K562 (cell line): ENCODE measurements around the gene MTA1. TPM values are rescaled to one million over a fixed set of nuclear protein-coding genes. Genes with fewer than 3 reads are reported as not detected.

Experiments used
- ATAC-seq: fragments of 200-7000 bp; cut with Tn5 transposase; 3 replicates; pipeline ENCODE4 v1.9.1; 2020; ENCODE audit warnings: moderate library complexity
- BruUV-seq: library from RNA; stranded (reverse); fragments of 400-500 nt; replicated peaks from 2 replicates; lab custom pipeline; 2021; lab: Mats Ljungman, UMichigan
- CTCF ChIA-PET: fragments of 300-600 bp; formaldehyde crosslinking; extraction: SDS; loops from one replicate; lab custom pipeline; 2021; ENCODE audit warnings: low intra/inter-chr PET ratio; lab: Yijun Ruan, JAX
- POLR2A ChIA-PET: fragments of 300-600, 350-650 bp; sonication (Branson Sonifier 250); formaldehyde crosslinking; extraction: SDS; loops from one replicate; lab custom pipeline; 2021; ENCODE audit warnings: antibody characterized with exemption, inconsistent platforms; lab: Yijun Ruan, JAX
- DNase-seq, 4 experiments: peaks; one replicate each; pipeline versions ENCODE4 v3.0.0 to v3.0.0-alpha.2; 2011 to 2018; ENCODE audit warnings: low spot score in 3 of 4, mixed read lengths in 3 of 4; ENCODE audit errors: extremely low read depth in 1 of 4
- FAIRE-seq: peaks from 2 replicates; lab custom pipeline; 2011; peaks lifted over from hg19 to GRCh38; lab: Jason Lieb, UNC
- H2AFZ ChIP-seq: 2 replicates; pipeline ENCODE4 v1.6.0; 2011; ENCODE audit warnings: low read depth, low read length, control low read depth, inconsistent platforms
- H3K27ac ChIP-seq: fragments of 200-600 bp; 3 replicates; pipeline ENCODE4 v1.8.0; 2011; ENCODE audit warnings: low read depth, mild to moderate bottlenecking, control low read depth, inconsistent platforms, low read length, moderate library complexity, mixed read lengths; ENCODE audit errors: extremely low read depth
- H3K27me3 ChIP-seq, 2 experiments: fragments of 300-600 bp in 1 of 2; 2 replicates in 1 of 2; 3 replicates in 1 of 2; pipeline versions ENCODE4 v1.6.0 to v1.8.0; 2011; ENCODE audit warnings: inconsistent platforms in 2 of 2, low read length in 2 of 2, mild to moderate bottlenecking in 1 of 2, mixed read lengths in 1 of 2, moderate library complexity in 1 of 2; ENCODE audit not compliant: control insufficient read depth in 2 of 2, insufficient read depth in 2 of 2
- H3K36me3 ChIP-seq: fragments of 300-600 bp; 3 replicates; pipeline ENCODE4 v1.8.0; 2011; ENCODE audit warnings: mild to moderate bottlenecking, low read length, inconsistent platforms; ENCODE audit not compliant: control insufficient read depth, insufficient read depth
- H3K4me1 ChIP-seq, 2 experiments: fragments of 200-600 bp in 1 of 2; replicated peaks in 1 of 2; 2 replicates in 1 of 2; 3 replicates in 1 of 2; pipeline versions ENCODE4 v1.5.1 to v1.8.0; 2011; ENCODE audit warnings: inconsistent platforms in 2 of 2, low read length in 2 of 2, mild to moderate bottlenecking in 1 of 2, mixed read lengths in 1 of 2, moderate library complexity in 1 of 2; ENCODE audit not compliant: control insufficient read depth in 2 of 2, insufficient read depth in 2 of 2
- H3K4me2 ChIP-seq: 2 replicates; pipeline ENCODE4 v1.6.1; 2011; ENCODE audit warnings: low read length, control low read depth, inconsistent platforms, mixed read lengths; ENCODE audit not compliant: insufficient read depth
- H3K4me3 ChIP-seq: fragments of 200-600 bp; sonication (generic), shearing (Covaris generic); 2 replicates; pipeline ENCODE4 v1.5.1; 2016; ENCODE audit warnings: control low read depth, inconsistent platforms
- H3K79me2 ChIP-seq: fragments of 200-600 bp; 3 replicates; pipeline ENCODE4 v1.8.0; 2011; ENCODE audit warnings: low read length, inconsistent platforms; ENCODE audit not compliant: control insufficient read depth, insufficient read depth
- H3K9ac ChIP-seq, 2 experiments: 2 replicates each; pipeline versions ENCODE4 v1.6.0 to v1.6.1; 2011; ENCODE audit warnings: low read depth in 2 of 2, low read length in 2 of 2, control low read depth in 1 of 2, inconsistent platforms in 1 of 2, mild to moderate bottlenecking in 1 of 2, mixed read lengths in 1 of 2; ENCODE audit not compliant: insufficient read depth in 1 of 2
- H3K9me1 ChIP-seq: one replicate; pipeline ENCODE4 v1.6.0; 2011; ENCODE audit warnings: inconsistent platforms, mild to moderate bottlenecking, low read length, moderate library complexity; ENCODE audit not compliant: control insufficient read depth, insufficient read depth
- H3K9me3 ChIP-seq: replicated peaks from 2 replicates; pipeline ENCODE4 v1.5.1; 2011; ENCODE audit warnings: low read depth, low read length, inconsistent platforms; ENCODE audit not compliant: control insufficient read depth, insufficient read depth
- H4K20me1 ChIP-seq: replicated peaks from 2 replicates; pipeline ENCODE4 v1.6.1; 2011; ENCODE audit warnings: low read length, inconsistent platforms, mixed read lengths; ENCODE audit not compliant: control insufficient read depth, insufficient read depth
- FOXP4 ChIP-seq: sonication (generic); formaldehyde crosslinking; IDR thresholded peaks from 2 replicates; pipeline ENCODE4 v1.8.0; 2022; ENCODE audit warnings: mild to moderate bottlenecking, missing genetic modification reagents, borderline replicate concordance
- HNRNPH1 ChIP-seq: fragments of 200-400 bp; formaldehyde crosslinking; optimal IDR thresholded peaks from 2 replicates; pipeline ENCODE3; 2017; ENCODE audit warnings: low read depth, mild to moderate bottlenecking, low read length, moderate library complexity
- MAZ ChIP-seq, 2 experiments: fragments of 450-650 bp in 1 of 2; sonication (generic) in 1 of 2; formaldehyde crosslinking; IDR thresholded peaks in 1 of 2; conservative IDR thresholded peaks in 1 of 2; 2 replicates each; pipeline versions ENCODE4 v1.4.0 to v1.5.0; 2020; ENCODE audit warnings: mild to moderate bottlenecking in 1 of 2, missing genetic modification reagents in 1 of 2
- MEF2D ChIP-seq: conservative IDR thresholded peaks from 2 replicates; pipeline ENCODE4 v1.6.1; 2016; ENCODE audit warnings: low read depth, missing genetic modification characterization, missing compliant biosample characterization
- PCBP2 ChIP-seq: fragments of 200-400 bp; formaldehyde crosslinking; IDR thresholded peaks from 2 replicates; pipeline ENCODE4 v1.6.1; 2018; ENCODE audit warnings: low read length, low read depth, mild to moderate bottlenecking, moderate library complexity; ENCODE audit not compliant: poor library complexity, severe bottlenecking
- POLR2H ChIP-seq: IDR thresholded peaks from 2 replicates; pipeline ENCODE4 v1.6.1; 2016; ENCODE audit warnings: missing genetic modification characterization, low read depth, mild to moderate bottlenecking, control low read depth, missing compliant biosample characterization, moderate library complexity
- SREBF1 ChIP-seq: fragments of 150-350 bp; IDR thresholded peaks from 2 replicates; pipeline ENCODE4 v1.6.1; 2014; ENCODE audit warnings: antibody characterized with exemption, low read depth, low read length, borderline replicate concordance
- TFE3 ChIP-seq: fragments of 450-650 bp; formaldehyde crosslinking; IDR thresholded peaks from 2 replicates; pipeline ENCODE4 v1.4.0; 2020; ENCODE audit warnings: mild to moderate bottlenecking, mixed read lengths
- THAP7 ChIP-seq: fragments of 250-450 bp; sonication (Bioruptor Pico); IDR thresholded peaks from 2 replicates; pipeline ENCODE4 v1.5.0; 2021
- THRAP3 ChIP-seq: fragments of 450-650 bp; IDR thresholded peaks from 2 replicates; pipeline ENCODE4 v1.6.1; 2016; ENCODE audit warnings: mild to moderate bottlenecking, inconsistent platforms, borderline replicate concordance
- TSC22D4 ChIP-seq: fragments of 450-650 bp; IDR thresholded peaks from 2 replicates; pipeline ENCODE4 v1.6.1; 2016; ENCODE audit warnings: missing genetic modification characterization, missing biosample characterization, control low read depth
- WGBS: fragments of 100-300 bp; shearing (Covaris generic); methylation state at CpG from one replicate; pipeline ENCODE4 v1.1.6; 2016; ENCODE audit warnings: low coverage, mixed read lengths; ENCODE audit not compliant: insufficient coverage; ENCODE audit errors: missing lambda C conversion rate; 5-methylcytosine and 5-hydroxymethylcytosine counted together
- in situ Hi-C: fragments of 300-500 bp; cut with MboI; formaldehyde crosslinking; loops from 4 replicates; pipeline ENCODE4 v1.15.0; 2018; ENCODE audit warnings: inconsistent platforms, mixed read lengths
- intact Hi-C: fragments of 100-400 bp; cut with micrococcal nuclease; formaldehyde crosslinking; loops from 2 replicates; pipeline ENCODE4 v1.14.2; 2022
- polyA plus RNA-seq, 8 experiments: library from polyadenylated mRNA; depleted of rRNA in 4 of 8; stranded (reverse) in 5 of 8; unstranded in 3 of 8; fragments of >200 nt; fragmentation: Nextera tagmentation in 2 of 8; fragmentation: Illumina TruSeq in 1 of 8; extraction: Ambion mirVana in 2 of 8; extraction: Trizol in 1 of 8; gene quantifications; 2 replicates each; pipeline versions ENCODE4 v1.2.1 to v1.2.3, GENCODE V29; 2011 to 2014; ENCODE audit warnings: inconsistent platforms in 1 of 8, missing spikeins in 1 of 8
- total RNA-seq, 7 experiments: library from RNA; depleted of rRNA in 6 of 7; stranded (reverse); fragments of >200 nt in 6 of 7; fragmentation: Illumina TruSeq in 2 of 7; extraction: Trizol in 2 of 7; gene quantifications; 2 replicates each; pipeline versions ENCODE4 v1.2.1 to v1.2.3, GENCODE V29; 2011 to 2021; ENCODE audit warnings: low replicate concordance in 1 of 7

MTA1 gene
- total and polyA plus RNA-seq, 9 of the 15 experiments (the other 6 are each of a cell fraction or from before 2014, with no cell fraction given), result 0.13 to 118 (median 32.3) TPM

- Histone ChIP-seq H4K20me1 (no peaks in the 10 kb centered on the region), H2AFZ (no peak overlapping the region), H3K4me3 (no peak overlapping the region), H3K9me1 (no peaks in the 10 kb centered on the region), H3K4me2 (no peak overlapping the region), H3K36me3 (no peaks in the 10 kb centered on the region), H3K79me2 (no peaks in the 10 kb centered on the region), H3K4me1 (peaks cover 0 to 54% of the 10 kb centered on the region in 2 experiments; a peak in 2 of 5 replicates), H3K9me3 (no peaks in the 10 kb centered on the region), H3K27me3 (peaks cover 0 to 3% of the 10 kb centered on the region in 2 experiments; a peak in 2 of 5 replicates), H3K9ac (peak overlapping the region in 1 of 2 experiments; percentile 55; a peak in 2 of 4 replicates), H3K27ac (no peak overlapping the region)
- DNase-seq (no peak), ATAC-seq (no peak), FAIRE-seq (no peak)
- CTCF ChIA-PET, result no interaction called here
- TF ChIP-seq THRAP3, result no peak
- TF ChIP-seq TFE3, result no peak
- TF ChIP-seq TSC22D4 (tag), result no peak
- no peak for TF ChIP-seq SREBF1
- no peak for TF ChIP-seq PCBP2
- no peak for TF ChIP-seq FOXP4
- TF ChIP-seq MAZ (CRISPR knock-in tag; conservative IDR thresholded peaks at IDR 0.05 in 1 of 2, IDR thresholded peaks at IDR 0.05 in 1 of 2), result no peak
- no peak for TF ChIP-seq HNRNPH1
- no peak for TF ChIP-seq POLR2H
- TF ChIP-seq MEF2D (tag), result no peak
- TF ChIP-seq THAP7, result no peak
- intact Hi-C loops (no loop called here), in situ Hi-C loops (no loop called here)
- BruUV-seq, result no TSS peak
- POLR2A ChIA-PET, result interaction anchor here (3.1 kb wide), 1 partner anchor 8 kb away, joined by 15 read pairs; no protein-coding TSS in a partner anchor
- 47% methylated on average over 16 of the region's 21 CpGs for WGBS
These were observed 80.6 kb downstream of the MTA1 start for GRCh38 chr14:105500036-105500725.
